OCI-LY1 (cell line): ENCODE results near the gene CREB3L2.

Source experiments
- H2AFZ ChIP-seq: fragments of 200-600 bp; sonication (generic), shearing (Covaris generic); 2 replicates; pipeline ENCODE4 v1.6.0; 2014; ENCODE audit warnings: antibody characterized with exemption, mild to moderate bottlenecking, low read length
- H3F3A ChIP-seq: fragments of 200-600 bp; sonication (generic), shearing (Covaris generic); 2 replicates; pipeline ENCODE4 v1.6.0; 2014; ENCODE audit warnings: mild to moderate bottlenecking, antibody characterized with exemption, low read length, moderate library complexity; ENCODE audit not compliant: insufficient read depth
- H3K27ac ChIP-seq: fragments of 200-600 bp; sonication (generic); 2 replicates; pipeline ENCODE4 v1.5.1; 2014; ENCODE audit warnings: low read length, mixed run types, mild to moderate bottlenecking, low read depth; ENCODE audit not compliant: poor library complexity, severe bottlenecking
- H3K27me3 ChIP-seq: fragments of 200-600 bp; sonication (generic); 2 replicates; pipeline ENCODE4 v1.6.0; 2014; ENCODE audit warnings: antibody characterized with exemption, mild to moderate bottlenecking, low read length, moderate library complexity; ENCODE audit not compliant: insufficient read depth
- H3K36me3 ChIP-seq: fragments of 200-600 bp; sonication (generic); 2 replicates; pipeline ENCODE4 v1.6.1; 2014; ENCODE audit warnings: mild to moderate bottlenecking, antibody characterized with exemption, low read length, moderate library complexity, mixed read lengths; ENCODE audit not compliant: insufficient read depth
- H3K4me1 ChIP-seq: fragments of 200-600 bp; sonication (generic); 2 replicates; pipeline ENCODE4 v1.5.1; 2014; ENCODE audit warnings: mild to moderate bottlenecking, low read length, moderate library complexity; ENCODE audit not compliant: insufficient read depth, severe bottlenecking
- H3K4me2 ChIP-seq: fragments of 200-600 bp; sonication (generic), shearing (Covaris generic); 2 replicates; pipeline ENCODE4 v1.6.1; 2014; ENCODE audit warnings: low read length
- H3K4me3 ChIP-seq: fragments of 200-600 bp; sonication (generic); 2 replicates; pipeline ENCODE4 v1.5.1; 2014; ENCODE audit warnings: low read length, low read depth, mild to moderate bottlenecking, mixed read lengths; ENCODE audit not compliant: poor library complexity, severe bottlenecking
- H3K79me2 ChIP-seq: fragments of 200-600 bp; shearing (Covaris generic); 2 replicates; pipeline ENCODE4 v1.6.1; 2016; ENCODE audit warnings: mixed run types, low read length, mixed read lengths; ENCODE audit not compliant: insufficient read depth
- H3K9ac ChIP-seq: fragments of 200-600 bp; sonication (generic), shearing (Covaris generic); 2 replicates; pipeline ENCODE4 v1.6.1; 2014; ENCODE audit warnings: mild to moderate bottlenecking, low read length, mixed read lengths
- H3K9me2 ChIP-seq: fragments of 200-600 bp; sonication (generic), shearing (Covaris generic); 2 replicates; pipeline ENCODE4 v1.6.1; 2014; ENCODE audit warnings: low read depth, mild to moderate bottlenecking, low read length, mixed read lengths
- H3K9me3 ChIP-seq: fragments of 200-600 bp; shearing (Covaris generic); 2 replicates; pipeline ENCODE4 v1.6.1; 2014; ENCODE audit warnings: low read length, mixed read lengths
- H4K20me1 ChIP-seq: fragments of 200-600 bp; sonication (generic), shearing (Covaris generic); 2 replicates; pipeline ENCODE4 v1.6.0; 2016; ENCODE audit warnings: mild to moderate bottlenecking, low read length; ENCODE audit not compliant: insufficient read depth
- CTCF ChIP-seq: fragments of 200-600 bp; sonication (generic), shearing (Covaris generic); IDR thresholded peaks from 2 replicates; pipeline ENCODE4 v1.5.1; 2017; ENCODE audit warnings: mild to moderate bottlenecking, antibody characterized with exemption, low read length, moderate library complexity, mixed read lengths
- EZH2 ChIP-seq: fragments of 200-600 bp; sonication (generic), shearing (Covaris generic); IDR thresholded peaks from 2 replicates; pipeline ENCODE4 v1.8.0; 2017; ENCODE audit warnings: borderline replicate concordance, mixed run types, mild to moderate bottlenecking, antibody characterized with exemption, low read length, moderate library complexity, mixed read lengths

CREB3L2 gene

GRCh38 chr7:137867289-137867688 is 134.6 kb downstream of the CREB3L2 start:
- Histone ChIP-seq H3K4me1 (no peaks in the 10 kb centered on the region), H3K9me3 (peaks cover 6% of the 10 kb centered on the region), H3F3A (no peaks in the 10 kb centered on the region), H4K20me1 (no peaks in the 10 kb centered on the region), H3K79me2 (no peaks in the 10 kb centered on the region), H3K9ac (no peak overlapping the region), H3K9me2 (no peaks in the 10 kb centered on the region), H2AFZ (no peak overlapping the region), H3K4me3 (no peak overlapping the region), H3K4me2 (no peak overlapping the region), H3K36me3 (no peaks in the 10 kb centered on the region), H3K27me3 (peaks cover 4% of the 10 kb centered on the region; the same call in 1 of the 2 replicates), H3K27ac (no peak overlapping the region)
- TF ChIP-seq EZH2 (no peak), CTCF (no peak)

GRCh38 chr7:137865764-137866163 is 136.1 kb downstream of the CREB3L2 start:
- Histone ChIP-seq H3F3A (no peaks in the 10 kb centered on the region), H2AFZ (no peak overlapping the region), H3K79me2 (no peaks in the 10 kb centered on the region), H4K20me1 (no peaks in the 10 kb centered on the region), H3K4me1 (no peaks in the 10 kb centered on the region), H3K27ac (no peak overlapping the region), H3K9me2 (no peaks in the 10 kb centered on the region), H3K4me3 (no peak overlapping the region), H3K36me3 (no peaks in the 10 kb centered on the region), H3K9me3 (peaks cover 6% of the 10 kb centered on the region), H3K9ac (no peak overlapping the region), H3K4me2 (no peak overlapping the region), H3K27me3 (peaks cover 4% of the 10 kb centered on the region; the same call in 1 of the 2 replicates)
- TF ChIP-seq CTCF (no peak), EZH2 (no peak)

- Histone ChIP-seq H3K9ac (no peak overlapping the region), H3F3A (no peaks in the 10 kb centered on the region), H3K27ac (no peak overlapping the region), H3K9me2 (no peaks in the 10 kb centered on the region), H3K9me3 (peaks cover 6% of the 10 kb centered on the region), H3K36me3 (no peaks in the 10 kb centered on the region), H3K27me3 (peaks cover 4% of the 10 kb centered on the region; the same call in 1 of the 2 replicates), H4K20me1 (no peaks in the 10 kb centered on the region), H3K4me1 (no peaks in the 10 kb centered on the region), H3K79me2 (no peaks in the 10 kb centered on the region), H2AFZ (no peak overlapping the region), H3K4me3 (no peak overlapping the region), H3K4me2 (no peak overlapping the region)
- TF ChIP-seq EZH2 = no peak
- TF ChIP-seq CTCF = no peak
Measured at GRCh38 chr7:137862964-137863363, 138.9 kb downstream of the CREB3L2 start.
